HAP-1 (cell line): Measurements from ENCODE around the gene PRMT7.

ENCODE experiments used
- DNase-seq, 2 experiments: peaks; one replicate each; pipeline ENCODE4 v3.0.0-alpha.2; 2016 to 2020; ENCODE audit warnings: low spot score in 2 of 2
- H3K27me3 ChIP-seq: fragments of 250-450 bp; sonication (Bioruptor Pico); 2 replicates; pipeline ENCODE4 v1.5.1; 2020; ENCODE audit warnings: low read depth, mild to moderate bottlenecking, moderate library complexity
- H3K36me3 ChIP-seq: fragments of 250-450 bp; sonication (Bioruptor Pico); replicated peaks from 2 replicates; pipeline ENCODE4 v1.5.1; 2020; ENCODE audit warnings: mild to moderate bottlenecking
- H3K4me1 ChIP-seq: fragments of 250-450 bp; sonication (Bioruptor Pico); 2 replicates; pipeline ENCODE4 v1.5.1; 2020; ENCODE audit warnings: mild to moderate bottlenecking
- H3K4me3 ChIP-seq: fragments of 250-450 bp; sonication (Bioruptor Pico); 2 replicates; pipeline ENCODE4 v1.5.1; 2020; ENCODE audit warnings: mild to moderate bottlenecking, moderate library complexity
- H3K9me3 ChIP-seq: fragments of 250-450 bp; sonication (Bioruptor Pico); 2 replicates; pipeline ENCODE4 v1.5.1; 2020; ENCODE audit warnings: mild to moderate bottlenecking, moderate library complexity
- in situ Hi-C: fragments of 300-500 bp; cut with MboI; formaldehyde crosslinking; loops from 3 replicates; pipeline ENCODE4 v1.14.3; 2020; ENCODE audit warnings: low sequenced_read_pairs, inconsistent platforms, mixed read lengths

Gene PRMT7

GRCh38 chr16:68372381-68372720 lies 61.5 kb downstream of the PRMT7 start:
- Histone ChIP-seq H3K36me3 (no peaks in the 10 kb centered on the region), H3K27me3 (no peaks in the 10 kb centered on the region), H3K4me1 (no peaks in the 10 kb centered on the region), H3K9me3 (no peaks in the 10 kb centered on the region), H3K4me3 (no peak overlapping the region)
- no peak for DNase-seq
- in situ Hi-C loops = no loop called here

- Histone ChIP-seq H3K4me3 (no peak overlapping the region), H3K4me1 (no peaks in the 10 kb centered on the region)
- in situ Hi-C loops = no loop called here
Observed at GRCh38 chr16:68372806-68373205, 62.0 kb downstream of the PRMT7 start.

GRCh38 chr16:68373528-68374245 lies 62.9 kb downstream of the PRMT7 start:
- H3K4me3 ChIP-seq = no peak overlapping the region
- no peak for DNase-seq
- H3K27me3 ChIP-seq = no peaks in the 10 kb centered on the region
- no peaks in the 10 kb centered on the region for H3K9me3 ChIP-seq
- H3K36me3 ChIP-seq = no peaks in the 10 kb centered on the region
- H3K4me1 ChIP-seq = no peaks in the 10 kb centered on the region
- in situ Hi-C loops = no loop called here

More at GRCh38 chr16:68372806-68373205, 62.0 kb downstream of the PRMT7 start:
- Histone ChIP-seq H3K27me3 (no peaks in the 10 kb centered on the region), H3K36me3 (no peaks in the 10 kb centered on the region), H3K9me3 (no peaks in the 10 kb centered on the region)
- DNase-seq = no peak

GRCh38 chr16:68374246-68374805 lies 63.5 kb downstream of the PRMT7 start:
- DNase-seq = no peak
- no peak overlapping the region for H3K4me3 ChIP-seq
- no peaks in the 10 kb centered on the region for H3K4me1 ChIP-seq
- H3K9me3 ChIP-seq = no peaks in the 10 kb centered on the region
- no peaks in the 10 kb centered on the region for H3K36me3 ChIP-seq
- H3K27me3 ChIP-seq = no peaks in the 10 kb centered on the region
- in situ Hi-C loops = no loop called here

GRCh38 chr16:68374961-68375660 lies 64.3 kb downstream of the PRMT7 start:
- in situ Hi-C loops = loop anchor here (25.0 kb wide), 1 partner anchor 137 kb away; no protein-coding TSS in a partner anchor
- Histone ChIP-seq H3K36me3 (no peaks in the 10 kb centered on the region), H3K4me3 (no peak overlapping the region), H3K27me3 (no peaks in the 10 kb centered on the region), H3K9me3 (no peaks in the 10 kb centered on the region), H3K4me1 (no peaks in the 10 kb centered on the region)
- DNase-seq = no peak

- in situ Hi-C loops = loop anchor here (25.0 kb wide), 1 partner anchor 136 kb away; no protein-coding TSS in a partner anchor
- H3K9me3 ChIP-seq = no peaks in the 10 kb centered on the region
- no peak for DNase-seq
- no peak overlapping the region for H3K4me3 ChIP-seq
- H3K36me3 ChIP-seq = no peaks in the 10 kb centered on the region
- H3K4me1 ChIP-seq = no peaks in the 10 kb centered on the region
- H3K27me3 ChIP-seq = no peaks in the 10 kb centered on the region
Observed at GRCh38 chr16:68375801-68376536, 65.2 kb downstream of the PRMT7 start.

GRCh38 chr16:68376590-68376989 lies 65.8 kb downstream of the PRMT7 start:
- in situ Hi-C loops = loop anchor here (25.0 kb wide), 1 partner anchor 136 kb away; no protein-coding TSS in a partner anchor
- Histone ChIP-seq H3K36me3 (no peaks in the 10 kb centered on the region), H3K4me3 (no peak overlapping the region), H3K4me1 (no peaks in the 10 kb centered on the region), H3K27me3 (no peaks in the 10 kb centered on the region), H3K9me3 (no peaks in the 10 kb centered on the region)
- no peak for DNase-seq

GRCh38 chr16:68377221-68377620 lies 66.4 kb downstream of the PRMT7 start:
- Histone ChIP-seq H3K27me3 (no peaks in the 10 kb centered on the region), H3K36me3 (no peaks in the 10 kb centered on the region)
- in situ Hi-C loops = loop anchor here (25.0 kb wide), 1 partner anchor 135 kb away; no protein-coding TSS in a partner anchor

GRCh38 chr16:68377667-68378393 lies 67.0 kb downstream of the PRMT7 start:
- Histone ChIP-seq H3K9me3 (no peaks in the 10 kb centered on the region), H3K4me3 (no peak overlapping the region), H3K4me1 (no peaks in the 10 kb centered on the region), H3K27me3 (no peaks in the 10 kb centered on the region), H3K36me3 (no peaks in the 10 kb centered on the region)
- in situ Hi-C loops = loop anchor here (25.0 kb wide), 1 partner anchor 134 kb away; no protein-coding TSS in a partner anchor
- no peak for DNase-seq

More at GRCh38 chr16:68377221-68377620, 66.4 kb downstream of the PRMT7 start:
- Histone ChIP-seq H3K9me3 (no peaks in the 10 kb centered on the region), H3K4me3 (no peak overlapping the region), H3K4me1 (no peaks in the 10 kb centered on the region)
- DNase-seq = no peak

- Histone ChIP-seq H3K4me1 (no peaks in the 10 kb centered on the region), H3K27me3 (no peaks in the 10 kb centered on the region), H3K36me3 (no peaks in the 10 kb centered on the region), H3K4me3 (no peak overlapping the region), H3K9me3 (no peaks in the 10 kb centered on the region)
- no peak for DNase-seq
- in situ Hi-C loops = loop anchor here (25.0 kb wide), 1 partner anchor 134 kb away; no protein-coding TSS in a partner anchor
Observed at GRCh38 chr16:68378436-68379415, 67.9 kb downstream of the PRMT7 start.

- in situ Hi-C loops = loop anchor here (25.0 kb wide), 1 partner anchor 133 kb away; no protein-coding TSS in a partner anchor
- Histone ChIP-seq H3K4me1 (no peaks in the 10 kb centered on the region), H3K4me3 (no peak overlapping the region), H3K36me3 (no peaks in the 10 kb centered on the region), H3K27me3 (no peaks in the 10 kb centered on the region), H3K9me3 (no peaks in the 10 kb centered on the region)
- no peak for DNase-seq
Observed at GRCh38 chr16:68379472-68380347, 68.9 kb downstream of the PRMT7 start.
